ENCODE data around the gene RNF123.

RNF123 gene

GRCh38 chr3:49712631-49713317, 23.4 kb downstream of the RNF123 start:
- no peaks in the 10 kb centered on the region for H3K79me2 ChIP-seq (ENCODE audit: insufficient read depth, low read length)
- no peak overlapping the region for H3K4me2 ChIP-seq (ENCODE audit: low read length)
- H3K27me3 ChIP-seq (ENCODE audit: insufficient read depth, low read length): no peaks in the 10 kb centered on the region
- H3K9me3 ChIP-seq (ENCODE audit: low read length): no peaks in the 10 kb centered on the region
- no peak overlapping the region for H3K9ac ChIP-seq (ENCODE audit: low read length)
- H4K20me1 ChIP-seq (ENCODE audit: insufficient read depth, low read length): no peaks in the 10 kb centered on the region
- H3K9me2 ChIP-seq (ENCODE audit: low read depth, low read length): no peaks in the 10 kb centered on the region
- no peaks in the 10 kb centered on the region for H3F3A ChIP-seq (ENCODE audit: insufficient read depth, low read length)
- peaks cover 13% of the 10 kb centered on the region for H3K36me3 ChIP-seq (ENCODE audit: insufficient read depth, low read length)
- TF ChIP-seq, protein P1, sequence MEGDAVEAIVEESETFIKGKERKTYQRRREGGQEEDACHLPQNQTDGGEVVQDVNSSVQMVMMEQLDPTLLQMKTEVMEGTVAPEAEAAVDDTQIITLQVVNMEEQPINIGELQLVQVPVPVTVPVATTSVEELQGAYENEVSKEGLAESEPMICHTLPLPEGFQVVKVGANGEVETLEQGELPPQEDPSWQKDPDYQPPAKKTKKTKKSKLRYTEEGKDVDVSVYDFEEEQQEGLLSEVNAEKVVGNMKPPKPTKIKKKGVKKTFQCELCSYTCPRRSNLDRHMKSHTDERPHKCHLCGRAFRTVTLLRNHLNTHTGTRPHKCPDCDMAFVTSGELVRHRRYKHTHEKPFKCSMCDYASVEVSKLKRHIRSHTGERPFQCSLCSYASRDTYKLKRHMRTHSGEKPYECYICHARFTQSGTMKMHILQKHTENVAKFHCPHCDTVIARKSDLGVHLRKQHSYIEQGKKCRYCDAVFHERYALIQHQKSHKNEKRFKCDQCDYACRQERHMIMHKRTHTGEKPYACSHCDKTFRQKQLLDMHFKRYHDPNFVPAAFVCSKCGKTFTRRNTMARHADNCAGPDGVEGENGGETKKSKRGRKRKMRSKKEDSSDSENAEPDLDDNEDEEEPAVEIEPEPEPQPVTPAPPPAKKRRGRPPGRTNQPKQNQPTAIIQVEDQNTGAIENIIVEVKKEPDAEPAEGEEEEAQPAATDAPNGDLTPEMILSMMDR (IDR thresholded peaks at IDR 0.05; ENCODE audit: low read length): no peak
- TF ChIP-seq EZH2 (IDR thresholded peaks at IDR 0.05; ENCODE audit: borderline replicate concordance, low read length): no peak
- H3K27ac ChIP-seq (ENCODE audit: low read depth, low read length, poor library complexity, severe bottlenecking): no peak overlapping the region
- H3K4me1 ChIP-seq (ENCODE audit: insufficient read depth, low read length, severe bottlenecking): no peaks in the 10 kb centered on the region
- H2AFZ ChIP-seq (ENCODE audit: low read length): no peak overlapping the region
- H3K4me3 ChIP-seq (ENCODE audit: low read depth, low read length, poor library complexity, severe bottlenecking): no peak overlapping the region

DNA sequence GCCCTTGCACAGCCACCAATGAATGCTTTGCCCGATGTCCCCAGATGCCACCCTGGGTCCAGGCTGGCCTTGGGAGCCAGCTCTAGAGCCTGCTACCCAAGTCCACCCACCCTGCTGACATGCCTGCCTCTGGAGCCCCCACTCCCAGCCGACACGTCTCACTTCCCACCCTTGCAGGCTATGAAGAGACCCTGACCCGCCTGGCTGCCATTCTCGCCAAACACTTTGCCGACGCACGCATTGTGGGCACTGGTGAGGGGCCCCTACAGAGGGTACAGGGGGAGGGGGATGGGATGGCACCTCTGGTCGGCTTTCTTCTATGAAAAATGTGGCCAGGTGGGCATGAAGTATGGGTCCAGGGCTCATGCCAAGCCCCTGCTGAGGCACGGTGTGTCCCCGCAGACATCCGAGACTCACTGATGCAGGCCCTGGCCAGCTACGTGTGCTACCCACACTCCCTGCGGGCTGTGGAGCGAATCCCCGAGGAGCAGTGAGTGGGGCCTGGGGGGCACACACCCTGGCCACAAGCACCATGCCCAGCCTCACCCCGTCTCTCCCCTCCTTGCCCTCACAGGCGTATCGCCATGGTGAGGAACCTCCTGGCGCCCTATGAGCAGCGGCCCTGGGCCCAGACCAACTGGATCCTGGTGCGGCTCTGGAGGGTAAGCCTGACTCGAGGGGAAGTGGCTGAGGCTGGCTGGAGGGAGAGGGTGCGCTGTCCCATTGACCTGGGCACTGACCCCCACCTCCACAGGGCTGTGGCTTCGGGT, 24.2 kb downstream of the RNF123 start:
- Histone ChIP-seq H3K27ac (ENCODE audit: low read depth, low read length, poor library complexity, severe bottlenecking) (no peak overlapping the region), H3F3A (ENCODE audit: insufficient read depth, low read length) (no peaks in the 10 kb centered on the region), H3K4me2 (ENCODE audit: low read length) (no peak overlapping the region), H3K9ac (ENCODE audit: low read length) (no peak overlapping the region), H3K36me3 (ENCODE audit: insufficient read depth, low read length) (peaks cover 20% of the 10 kb centered on the region), H3K9me2 (ENCODE audit: low read depth, low read length) (no peaks in the 10 kb centered on the region), H3K27me3 (ENCODE audit: insufficient read depth, low read length) (no peaks in the 10 kb centered on the region), H3K4me1 (ENCODE audit: insufficient read depth, low read length, severe bottlenecking) (no peaks in the 10 kb centered on the region), H3K9me3 (ENCODE audit: low read length) (no peaks in the 10 kb centered on the region), H4K20me1 (ENCODE audit: insufficient read depth, low read length) (no peaks in the 10 kb centered on the region), H2AFZ (ENCODE audit: low read length) (no peak overlapping the region), H3K79me2 (ENCODE audit: insufficient read depth, low read length) (no peaks in the 10 kb centered on the region), H3K4me3 (ENCODE audit: low read depth, low read length, poor library complexity, severe bottlenecking) (no peak overlapping the region)
- TF ChIP-seq, protein P1 (IDR thresholded peaks at IDR 0.05; ENCODE audit: low read length): no peak
- no peak for TF ChIP-seq EZH2 (IDR thresholded peaks at IDR 0.05; ENCODE audit: borderline replicate concordance, low read length)

DNA sequence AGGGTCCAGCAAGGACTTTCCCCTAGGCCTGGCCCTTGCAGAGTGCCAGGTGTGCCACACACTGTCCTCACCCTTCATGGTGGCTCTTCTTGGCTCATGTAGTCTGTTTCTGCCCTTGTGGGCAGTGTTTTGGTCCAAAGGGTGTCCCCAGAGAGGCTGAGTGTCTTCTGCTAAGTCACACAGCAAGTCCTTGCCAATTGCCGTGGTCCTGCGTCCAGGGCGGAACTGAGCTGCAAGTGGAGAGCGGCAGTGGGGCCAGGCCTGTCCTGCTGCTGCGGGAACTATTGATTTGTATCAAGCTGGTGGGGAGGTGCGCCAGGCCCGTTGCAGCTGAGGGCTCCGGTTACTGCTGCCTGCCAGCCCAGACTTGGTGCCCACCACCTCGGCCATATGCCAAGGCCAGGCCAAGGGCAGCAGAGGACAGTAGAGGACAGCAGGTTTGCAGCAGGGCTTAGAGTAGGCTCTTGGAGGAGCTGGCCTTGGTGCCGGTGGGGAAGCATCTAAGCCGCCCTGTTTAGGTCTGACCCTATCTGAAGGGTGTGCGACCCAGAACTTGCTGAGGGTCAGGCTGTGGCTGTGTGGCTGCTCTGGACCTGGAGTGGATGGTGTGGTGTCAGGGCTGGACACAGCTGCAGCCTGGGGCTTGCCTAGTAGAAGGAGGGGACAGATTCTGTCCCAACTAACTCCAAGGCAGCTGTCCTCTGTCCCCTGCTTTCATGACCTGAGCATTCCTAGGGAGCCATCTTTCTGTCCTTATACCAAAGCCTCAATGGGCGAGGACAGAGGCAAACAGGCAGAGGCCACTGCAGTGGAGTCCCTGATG, 25.6 kb downstream of the RNF123 start:
- Histone ChIP-seq H3K27ac (ENCODE audit: low read depth, low read length, poor library complexity, severe bottlenecking) (no peak overlapping the region), H3F3A (ENCODE audit: insufficient read depth, low read length) (no peaks in the 10 kb centered on the region), H3K9me3 (ENCODE audit: low read length) (no peaks in the 10 kb centered on the region), H3K9me2 (ENCODE audit: low read depth, low read length) (no peaks in the 10 kb centered on the region), H4K20me1 (ENCODE audit: insufficient read depth, low read length) (no peaks in the 10 kb centered on the region), H3K9ac (ENCODE audit: low read length) (no peak overlapping the region), H2AFZ (ENCODE audit: low read length) (no peak overlapping the region), H3K4me3 (ENCODE audit: low read depth, low read length, poor library complexity, severe bottlenecking) (no peak overlapping the region), H3K4me2 (ENCODE audit: low read length) (no peak overlapping the region), H3K36me3 (ENCODE audit: insufficient read depth, low read length) (peaks cover 24% of the 10 kb centered on the region), H3K4me1 (ENCODE audit: insufficient read depth, low read length, severe bottlenecking) (peaks cover 3% of the 10 kb centered on the region), H3K79me2 (ENCODE audit: insufficient read depth, low read length) (no peaks in the 10 kb centered on the region), H3K27me3 (ENCODE audit: insufficient read depth, low read length) (no peaks in the 10 kb centered on the region)
- TF ChIP-seq EZH2 (IDR thresholded peaks at IDR 0.05; ENCODE audit: borderline replicate concordance, low read length): no peak
- TF ChIP-seq, protein P1 (IDR thresholded peaks at IDR 0.05; ENCODE audit: low read length): no peak

All from OCI-LY1 (cell line).